Measurements from ENCODE around the gene AMACR.

The AMACR gene
- total RNA-seq: 0.75 reads per million

GRCh38 chr5:34007621-34008600 lies at the start of gene AMACR:
Gene AMACR, minus strand, starts transcription at chr5:34008050. Its CDS starts 31 bp downstream, at chr5:34008019.
- peak; percentile 87 for DNase-seq

GRCh38 chr5:34057569-34057968 lies 49.7 kb upstream of the AMACR start:
- no peak for DNase-seq

- DNase-seq: no peak
Observed at GRCh38 chr5:34057118-34057517, 49.3 kb upstream of the AMACR start.

GRCh38 chr5:34055667-34056066 lies 47.8 kb upstream of the AMACR start:
- no peak for DNase-seq

- no peak for DNase-seq
Observed at GRCh38 chr5:34054400-34054729, 46.5 kb upstream of the AMACR start.

GRCh38 chr5:34053571-34054399 lies 45.9 kb upstream of the AMACR start:
- no peak for DNase-seq

- DNase-seq: no peak
Observed at GRCh38 chr5:34053133-34053532, 45.3 kb upstream of the AMACR start.

GRCh38 chr5:34051374-34051980 lies 43.6 kb upstream of the AMACR start:
- DNase-seq: no peak

- DNase-seq: no peak
Observed at GRCh38 chr5:34047774-34048572, 40.1 kb upstream of the AMACR start.

- no peak for DNase-seq
Observed at GRCh38 chr5:34047143-34047542, 39.3 kb upstream of the AMACR start.

- no peak for DNase-seq
Observed at GRCh38 chr5:34045996-34046395, 38.1 kb upstream of the AMACR start.

GRCh38 chr5:34045023-34045422 lies 37.2 kb upstream of the AMACR start:
- no peak for DNase-seq

- DNase-seq: no peak
Observed at GRCh38 chr5:34043099-34043876, 35.4 kb upstream of the AMACR start, which contains the start of gene C1QTNF3. Gene C1QTNF3, minus strand, starts transcription at chr5:34043213. Its CDS starts 88 bp downstream, at chr5:34043125.

GRCh38 chr5:34042321-34042720 lies 34.5 kb upstream of the AMACR start:
- no peak for DNase-seq

- no peak for DNase-seq
Observed at GRCh38 chr5:34041247-34041972, 33.6 kb upstream of the AMACR start.

- DNase-seq: no peak
Observed at GRCh38 chr5:34040472-34040871, 32.6 kb upstream of the AMACR start.

- no peak for DNase-seq
Observed at GRCh38 chr5:34039398-34040157, 31.7 kb upstream of the AMACR start.

GRCh38 chr5:34038838-34039237 lies 31.0 kb upstream of the AMACR start:
- no peak for DNase-seq

GRCh38 chr5:34038390-34038789 lies 30.5 kb upstream of the AMACR start:
- DNase-seq: no peak

GRCh38 chr5:34037726-34038125 lies 29.9 kb upstream of the AMACR start:
- DNase-seq: no peak
